Testis (tissue), 2 donors: Measurements from ENCODE around the gene EGR1.

Experiments used
- POLR2A ChIP-seq: fragments of 450-650 bp; IDR thresholded peaks from one replicate; pipeline ENCODE4 v1.6.1; 2017; ENCODE audit warnings: antibody characterized with exemption, mild to moderate bottlenecking, moderate library complexity
- TF ChIP-seq, protein P1 (sequence below), 3 experiments: fragments of 450-650 bp in 2 of 3; fragments of 200-600 bp in 1 of 3; sonication (generic) in 1 of 3; IDR thresholded peaks; one replicate each; pipeline ENCODE4 v1.5.1; 2016 to 2019; ENCODE audit warnings: antibody characterized with exemption in 3 of 3, mild to moderate bottlenecking in 2 of 3, moderate library complexity in 1 of 3

DNA sequence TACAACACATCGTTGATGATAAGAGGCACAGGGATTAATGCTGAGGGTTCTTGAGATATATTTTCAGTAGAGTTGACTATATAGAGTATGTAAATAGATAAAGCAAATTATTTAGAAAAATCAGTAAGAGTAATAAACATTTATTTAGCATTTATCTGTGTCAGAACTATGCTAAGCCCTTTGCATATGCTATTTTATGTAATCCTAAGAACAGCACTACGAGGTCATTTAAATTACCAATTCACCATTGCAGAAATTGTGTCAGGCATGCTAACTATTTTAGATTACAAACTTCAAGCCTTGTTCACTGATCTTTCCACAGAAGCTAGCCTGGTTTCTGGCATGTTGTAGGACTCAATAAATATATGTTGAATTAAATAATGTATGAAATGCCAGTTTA, 46.8 kb upstream of the EGR1 start:
- TF ChIP-seq, protein P1, sequence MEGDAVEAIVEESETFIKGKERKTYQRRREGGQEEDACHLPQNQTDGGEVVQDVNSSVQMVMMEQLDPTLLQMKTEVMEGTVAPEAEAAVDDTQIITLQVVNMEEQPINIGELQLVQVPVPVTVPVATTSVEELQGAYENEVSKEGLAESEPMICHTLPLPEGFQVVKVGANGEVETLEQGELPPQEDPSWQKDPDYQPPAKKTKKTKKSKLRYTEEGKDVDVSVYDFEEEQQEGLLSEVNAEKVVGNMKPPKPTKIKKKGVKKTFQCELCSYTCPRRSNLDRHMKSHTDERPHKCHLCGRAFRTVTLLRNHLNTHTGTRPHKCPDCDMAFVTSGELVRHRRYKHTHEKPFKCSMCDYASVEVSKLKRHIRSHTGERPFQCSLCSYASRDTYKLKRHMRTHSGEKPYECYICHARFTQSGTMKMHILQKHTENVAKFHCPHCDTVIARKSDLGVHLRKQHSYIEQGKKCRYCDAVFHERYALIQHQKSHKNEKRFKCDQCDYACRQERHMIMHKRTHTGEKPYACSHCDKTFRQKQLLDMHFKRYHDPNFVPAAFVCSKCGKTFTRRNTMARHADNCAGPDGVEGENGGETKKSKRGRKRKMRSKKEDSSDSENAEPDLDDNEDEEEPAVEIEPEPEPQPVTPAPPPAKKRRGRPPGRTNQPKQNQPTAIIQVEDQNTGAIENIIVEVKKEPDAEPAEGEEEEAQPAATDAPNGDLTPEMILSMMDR (IDR thresholded peaks at IDR 0.05), result no peak
- TF ChIP-seq POLR2A, result no peak
